Choroid plexus epithelial cell (primary cell): ENCODE results near the gene NMRAL1.
A peak's percentile ranks its signal among the peaks of the same experiment; 100 is the strongest.

Experiments
- DNase-seq: peaks from one replicate; pipeline ENCODE4 v3.0.0-alpha.2; 2010; ENCODE audit warnings: low read depth
- H3K4me3 ChIP-seq: 2 replicates; pipeline ENCODE4 v1.5.1; 2011; ENCODE audit warnings: low read depth, mild to moderate bottlenecking, control low read depth, low read length, moderate library complexity
- TF ChIP-seq, protein P1 (sequence below): conservative IDR thresholded peaks from 2 replicates; pipeline ENCODE4 v1.5.1; 2011; ENCODE audit warnings: low read depth, mild to moderate bottlenecking, control low read depth, inconsistent platforms, low read length, moderate library complexity

NMRAL1 gene

DNA sequence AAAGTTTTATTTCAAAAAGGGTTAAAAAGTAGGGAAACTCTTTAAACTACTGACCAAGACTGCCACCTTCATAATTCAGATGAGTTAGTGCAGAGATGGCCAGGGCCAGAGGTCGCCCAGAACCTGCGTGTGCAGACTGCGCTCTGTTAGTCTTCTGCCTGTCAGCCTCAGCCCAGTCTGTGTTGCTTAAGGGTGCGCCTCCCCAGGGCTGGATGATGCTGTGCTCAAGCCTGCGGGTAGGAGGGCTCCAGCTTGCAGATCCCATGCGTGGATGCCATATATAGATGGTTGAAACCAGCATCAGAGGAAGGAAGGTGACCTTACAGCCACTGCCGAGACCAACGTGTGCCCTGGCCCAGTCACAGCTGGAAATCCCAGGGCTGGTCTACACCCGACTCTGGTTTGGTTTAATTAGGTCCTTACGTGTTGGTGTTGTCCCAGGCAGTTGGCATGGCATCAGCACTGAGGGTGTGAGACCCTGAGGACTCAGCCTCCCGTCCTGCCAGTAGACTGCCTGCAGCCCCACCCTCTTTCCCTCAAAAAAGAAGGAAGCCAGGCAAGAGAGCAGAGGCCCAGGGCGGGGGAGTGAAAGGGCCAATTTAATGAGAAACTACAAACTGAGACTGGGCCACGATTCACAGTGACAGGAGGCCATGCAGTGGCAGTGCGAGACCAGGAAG lies 36.5 kb upstream of the NMRAL1 start:
- DNase-seq: no peak
- TF ChIP-seq, protein P1, sequence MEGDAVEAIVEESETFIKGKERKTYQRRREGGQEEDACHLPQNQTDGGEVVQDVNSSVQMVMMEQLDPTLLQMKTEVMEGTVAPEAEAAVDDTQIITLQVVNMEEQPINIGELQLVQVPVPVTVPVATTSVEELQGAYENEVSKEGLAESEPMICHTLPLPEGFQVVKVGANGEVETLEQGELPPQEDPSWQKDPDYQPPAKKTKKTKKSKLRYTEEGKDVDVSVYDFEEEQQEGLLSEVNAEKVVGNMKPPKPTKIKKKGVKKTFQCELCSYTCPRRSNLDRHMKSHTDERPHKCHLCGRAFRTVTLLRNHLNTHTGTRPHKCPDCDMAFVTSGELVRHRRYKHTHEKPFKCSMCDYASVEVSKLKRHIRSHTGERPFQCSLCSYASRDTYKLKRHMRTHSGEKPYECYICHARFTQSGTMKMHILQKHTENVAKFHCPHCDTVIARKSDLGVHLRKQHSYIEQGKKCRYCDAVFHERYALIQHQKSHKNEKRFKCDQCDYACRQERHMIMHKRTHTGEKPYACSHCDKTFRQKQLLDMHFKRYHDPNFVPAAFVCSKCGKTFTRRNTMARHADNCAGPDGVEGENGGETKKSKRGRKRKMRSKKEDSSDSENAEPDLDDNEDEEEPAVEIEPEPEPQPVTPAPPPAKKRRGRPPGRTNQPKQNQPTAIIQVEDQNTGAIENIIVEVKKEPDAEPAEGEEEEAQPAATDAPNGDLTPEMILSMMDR: no peak
- H3K4me3 ChIP-seq: no peak overlapping the region

DNA sequence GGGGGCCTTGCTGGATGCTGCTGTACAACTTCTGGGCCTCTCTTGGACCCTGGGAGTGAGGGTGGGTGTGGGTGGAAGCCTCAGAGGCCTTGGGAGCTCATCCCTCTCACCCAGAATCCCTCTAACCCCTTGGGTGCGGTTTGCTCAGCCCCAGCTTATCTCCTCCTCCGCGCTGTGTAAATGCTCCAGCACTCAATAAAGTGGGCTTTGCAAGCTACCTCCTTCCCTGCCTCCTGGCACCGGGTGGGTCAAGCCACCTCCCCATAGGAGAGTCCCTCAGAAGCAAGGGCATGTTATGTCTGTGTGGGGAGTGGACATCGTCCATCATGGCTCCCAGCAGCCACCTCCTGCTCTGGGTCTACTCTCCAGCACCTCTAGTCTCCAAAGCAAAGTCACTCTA lies 35.7 kb upstream of the NMRAL1 start:
- no peak overlapping the region for H3K4me3 ChIP-seq
- DNase-seq: no peak

GRCh38 chr16:4509420-4509819 lies 35.0 kb upstream of the NMRAL1 start:
- TF ChIP-seq, protein P1: no peak
- DNase-seq: no peak
- no peak overlapping the region for H3K4me3 ChIP-seq

More for the DNA sequence above, 35.7 kb upstream of the NMRAL1 start:
- TF ChIP-seq, protein P1: no peak

- TF ChIP-seq, protein P1: no peak
- H3K4me3 ChIP-seq: no peak overlapping the region
- DNase-seq: no peak
Measured at GRCh38 chr16:4508806-4509205, 34.4 kb upstream of the NMRAL1 start.

GRCh38 chr16:4507588-4508345 lies 33.3 kb upstream of the NMRAL1 start:
- no peak overlapping the region for H3K4me3 ChIP-seq
- DNase-seq: no peak
- TF ChIP-seq, protein P1: no peak

GRCh38 chr16:4506450-4506849 lies 32.0 kb upstream of the NMRAL1 start:
- peak; percentile 90 for DNase-seq
- no peak overlapping the region for H3K4me3 ChIP-seq
- TF ChIP-seq, protein P1: peak; percentile 91
